GM12865 (cell line): Measurements from ENCODE around the gene MX2.
"Not testable (repeated sequence)": the region's sequence is repeated elsewhere in the genome, so short reads cannot be mapped to it uniquely, and the experiment has no call there.

Experiments
- DNase-seq: peaks from one replicate; pipeline ENCODE4 v3.0.0; 2010; ENCODE audit warnings: low read depth
- H3K4me3 ChIP-seq: 2 replicates; pipeline ENCODE4 v1.5.1; 2011; ENCODE audit warnings: mild to moderate bottlenecking, low read depth, low read length, control low read depth
- TF ChIP-seq, protein P1 (sequence below): IDR thresholded peaks from 2 replicates; pipeline ENCODE4 v1.5.1; 2011; ENCODE audit warnings: low read length, control low read depth, low read depth, inconsistent platforms; ENCODE audit not compliant: insufficient read depth; ENCODE audit errors: missing control alignments

Gene MX2

DNA sequence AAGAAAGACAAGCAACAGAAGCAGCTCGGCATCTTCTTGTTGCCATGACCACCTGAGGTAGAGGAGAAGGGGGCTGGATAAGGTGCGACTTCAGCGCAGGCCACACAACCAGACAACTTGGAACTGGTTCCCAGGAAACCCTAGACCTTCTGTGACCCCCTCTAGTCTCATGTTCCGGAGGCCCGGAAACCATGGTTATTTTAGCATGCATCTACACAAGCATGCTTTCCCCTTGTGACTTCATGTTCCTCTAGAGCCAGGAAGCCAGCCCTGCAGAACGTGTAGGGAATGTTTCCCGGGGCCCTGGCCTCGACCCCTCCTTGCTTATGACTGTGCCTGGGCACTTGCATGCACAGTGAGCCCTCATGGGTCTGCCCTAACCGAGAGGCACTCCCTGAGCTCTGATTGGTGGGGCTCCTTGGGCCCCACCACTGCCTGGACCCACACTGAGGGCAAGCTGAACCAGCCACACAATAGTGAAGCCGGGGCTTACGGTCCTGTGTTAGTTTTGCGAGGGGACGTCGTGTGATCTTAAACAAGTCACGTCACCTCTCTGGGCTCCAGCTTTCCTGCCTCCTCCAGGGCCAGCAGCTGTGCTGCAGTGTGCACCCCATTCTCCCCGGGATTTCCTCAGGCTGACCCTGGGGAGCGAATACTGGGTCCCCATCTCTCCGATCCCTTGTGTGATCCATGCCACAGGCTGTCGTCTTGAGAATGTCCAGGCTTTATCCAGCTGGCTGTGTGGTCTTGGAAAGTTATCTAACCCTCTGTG, 12.0 kb upstream of the MX2 start:
- TF ChIP-seq, protein P1, sequence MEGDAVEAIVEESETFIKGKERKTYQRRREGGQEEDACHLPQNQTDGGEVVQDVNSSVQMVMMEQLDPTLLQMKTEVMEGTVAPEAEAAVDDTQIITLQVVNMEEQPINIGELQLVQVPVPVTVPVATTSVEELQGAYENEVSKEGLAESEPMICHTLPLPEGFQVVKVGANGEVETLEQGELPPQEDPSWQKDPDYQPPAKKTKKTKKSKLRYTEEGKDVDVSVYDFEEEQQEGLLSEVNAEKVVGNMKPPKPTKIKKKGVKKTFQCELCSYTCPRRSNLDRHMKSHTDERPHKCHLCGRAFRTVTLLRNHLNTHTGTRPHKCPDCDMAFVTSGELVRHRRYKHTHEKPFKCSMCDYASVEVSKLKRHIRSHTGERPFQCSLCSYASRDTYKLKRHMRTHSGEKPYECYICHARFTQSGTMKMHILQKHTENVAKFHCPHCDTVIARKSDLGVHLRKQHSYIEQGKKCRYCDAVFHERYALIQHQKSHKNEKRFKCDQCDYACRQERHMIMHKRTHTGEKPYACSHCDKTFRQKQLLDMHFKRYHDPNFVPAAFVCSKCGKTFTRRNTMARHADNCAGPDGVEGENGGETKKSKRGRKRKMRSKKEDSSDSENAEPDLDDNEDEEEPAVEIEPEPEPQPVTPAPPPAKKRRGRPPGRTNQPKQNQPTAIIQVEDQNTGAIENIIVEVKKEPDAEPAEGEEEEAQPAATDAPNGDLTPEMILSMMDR, result no peak
- no peak overlapping the region for H3K4me3 ChIP-seq
- DNase-seq, result no peak

DNA sequence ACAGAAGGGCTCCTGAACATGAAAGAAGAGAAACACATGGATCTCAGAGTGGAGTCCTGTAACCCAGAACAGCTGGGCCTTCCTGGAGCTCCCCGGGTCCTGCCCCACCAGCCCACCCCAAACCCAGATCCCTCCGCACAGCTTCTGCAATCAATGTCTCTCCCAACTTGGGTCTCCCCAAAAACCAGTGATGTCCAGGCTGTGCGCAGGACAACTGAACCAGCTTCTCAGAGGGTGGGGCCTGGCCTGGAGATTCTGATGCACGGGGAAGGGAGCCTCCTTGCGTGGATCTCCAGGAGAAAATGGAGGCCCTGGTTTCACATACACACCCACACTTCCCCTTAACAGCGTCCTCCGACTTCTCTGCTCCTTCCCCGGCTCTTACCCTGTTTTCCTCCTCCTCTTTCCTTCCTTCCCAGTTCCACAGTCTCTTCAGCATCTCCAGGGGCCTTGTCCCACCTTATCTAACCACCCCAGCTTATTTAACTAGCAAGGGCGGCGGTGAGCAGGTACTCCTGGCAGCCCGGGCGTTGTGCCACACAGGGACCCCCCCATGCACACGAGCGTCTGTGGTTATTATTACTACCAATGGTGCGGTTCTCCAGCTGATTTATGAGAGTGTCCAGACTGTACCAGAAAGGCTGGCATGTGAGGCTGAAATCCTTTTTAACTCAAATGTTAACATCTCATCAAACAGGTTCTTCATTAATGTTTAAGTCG, 11.2 kb upstream of the MX2 start:
- H3K4me3 ChIP-seq, result no peak overlapping the region
- TF ChIP-seq, protein P1, result no peak
- DNase-seq, result no peak

DNA sequence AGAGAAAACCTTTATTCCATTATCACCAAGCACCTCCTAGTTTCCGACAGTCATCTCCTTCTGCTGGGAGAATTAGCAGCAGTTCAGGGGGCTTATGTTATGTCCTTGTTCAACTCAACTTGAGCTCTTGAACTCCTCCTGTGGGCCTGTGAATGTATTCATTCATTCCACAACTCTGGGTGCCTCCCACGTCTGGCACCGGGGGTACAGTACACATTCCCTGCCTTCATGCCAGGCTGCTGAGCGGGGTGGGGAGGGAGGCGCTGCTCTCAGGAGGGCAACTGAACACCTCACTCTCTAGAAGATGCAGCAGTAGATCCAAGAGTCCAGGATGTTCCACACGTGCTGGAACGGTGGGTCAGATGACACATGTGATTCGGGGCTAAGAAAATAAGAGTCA, 4.3 kb upstream of the MX2 start:
- TF ChIP-seq, protein P1, result no peak
- no peak overlapping the region for H3K4me3 ChIP-seq
- no peak for DNase-seq

DNA sequence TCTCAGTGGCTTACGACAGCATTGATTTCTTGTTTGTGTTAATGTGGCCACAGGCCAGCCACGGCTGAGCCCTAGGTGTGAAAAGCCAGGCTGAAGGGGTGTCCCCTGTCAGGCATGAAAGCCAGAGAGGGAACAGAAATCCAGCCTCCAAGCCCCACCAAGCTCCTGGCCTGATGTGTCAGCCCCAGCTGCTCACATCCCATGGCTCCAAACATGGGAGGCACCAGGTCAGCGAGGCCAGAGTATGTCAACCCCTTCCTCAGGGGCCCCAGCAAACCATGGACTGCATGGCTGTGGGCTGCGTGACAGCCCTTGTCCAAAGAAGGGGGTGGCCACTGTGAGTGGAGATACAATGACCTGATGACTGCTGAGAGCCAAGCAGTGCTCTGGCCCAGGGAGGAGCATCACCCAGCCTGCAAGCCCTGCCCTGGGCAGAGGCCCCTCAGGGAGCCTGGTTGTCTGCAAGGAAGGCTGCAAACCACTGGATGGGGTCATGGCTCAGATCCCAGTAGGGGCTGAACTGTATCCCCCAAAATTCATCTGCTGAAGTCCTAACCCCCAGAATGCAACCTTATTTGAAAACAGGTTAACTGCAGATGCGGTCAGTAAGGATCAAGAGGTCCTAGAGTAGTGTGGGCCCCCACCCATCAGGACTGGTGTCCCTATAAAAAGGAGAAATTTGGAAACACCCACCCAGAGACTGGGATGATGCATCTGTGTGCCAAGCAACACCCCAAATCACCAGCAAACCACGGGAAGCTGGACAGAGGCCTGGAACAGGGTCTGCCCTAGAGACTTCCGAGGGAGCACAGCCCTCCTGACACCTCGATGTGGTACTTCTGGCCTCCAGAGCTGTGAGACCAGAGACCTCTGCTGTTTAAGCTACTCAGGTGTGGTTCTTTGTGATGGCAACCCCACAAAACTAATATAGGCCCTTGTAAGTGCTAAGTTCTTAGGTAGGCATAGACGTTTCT, 3.3 kb upstream of the MX2 start:
- no peak overlapping the region for H3K4me3 ChIP-seq
- TF ChIP-seq, protein P1, result no peak
- no peak for DNase-seq

DNA sequence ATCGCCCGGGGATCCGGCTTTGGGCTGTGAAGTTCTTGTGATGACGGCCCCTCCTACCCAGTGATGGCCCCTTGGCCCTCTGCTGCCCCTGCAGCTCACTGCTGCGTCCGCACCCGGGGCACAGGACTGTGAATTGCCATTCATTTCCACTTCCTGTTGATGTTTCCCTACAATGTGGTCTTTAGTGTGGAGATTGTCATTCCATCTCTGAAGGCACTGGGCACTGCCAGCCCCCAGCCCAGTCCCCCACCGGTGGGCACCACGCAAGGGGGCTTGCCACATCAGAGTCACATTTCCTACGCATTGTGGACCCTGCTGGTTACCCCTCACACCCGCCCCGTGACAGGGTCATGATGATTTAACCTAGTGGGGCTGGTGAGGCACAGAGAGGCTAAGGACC, 2.5 kb upstream of the MX2 start:
- H3K4me3 ChIP-seq, result no peak overlapping the region
- TF ChIP-seq, protein P1, result no peak
- no peak for DNase-seq

DNA sequence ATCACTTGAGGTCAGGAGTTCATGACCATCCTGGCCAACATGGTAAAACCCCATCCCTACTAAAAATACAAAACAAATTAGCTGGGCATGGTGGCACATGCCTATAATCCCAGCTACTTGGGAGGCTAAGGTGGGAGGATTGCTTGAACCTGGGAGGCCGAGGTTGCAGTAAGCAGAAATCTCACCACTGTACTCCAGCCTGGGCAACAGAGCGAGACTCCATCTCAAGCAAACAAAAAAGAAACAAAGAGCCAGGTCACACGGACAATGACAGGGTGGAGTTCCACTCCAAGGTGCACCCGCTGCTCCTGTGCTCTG, 2.1 kb upstream of the MX2 start:
- not testable (repeated sequence) for H3K4me3 ChIP-seq, DNase-seq
